ENCODE results near the gene NHLRC4.

Gene NHLRC4

GRCh38 chr16:555528-556473, 11.0 kb upstream of the NHLRC4 start:
- ChIA-PET CTCF (interaction anchor here (1.4 kb wide), 1 partner anchor 17 kb away, joined by 3 read pairs; no protein-coding TSS in a partner anchor), POLR2A (no interaction called here)
- no peaks in the 10 kb centered on the region for H3K9me3 ChIP-seq (ENCODE audit: control extremely low read depth in 1 of 5, control insufficient read depth in 4 of 5, insufficient read depth in 2 of 5, low read depth in 1 of 5, low read length in 4 of 5)
- no peak overlapping the region for H3K4me3 ChIP-seq (ENCODE audit: control insufficient read depth in 1 of 7, extremely low read depth in 1 of 7, insufficient read depth in 4 of 7, low read depth in 2 of 7, low read length in 6 of 7)
- H3K36me3 ChIP-seq (ENCODE audit: control insufficient read depth in 4 of 4, insufficient read depth in 4 of 4, low read length in 3 of 4), result peaks cover 0 to 26% (median 11%) of the 10 kb centered on the region in 4 experiments
- WGBS (ENCODE audit: insufficient coverage), result 96% methylated on average over 28 of the region's 32 CpGs
- peaks cover 0 to 24% (median 3%) of the 10 kb centered on the region in 5 experiments for H3K27me3 ChIP-seq (replicated peaks in 2 of 5; ENCODE audit: control insufficient read depth in 4 of 5, insufficient read depth in 5 of 5, low read length in 4 of 5)
- peaks cover 0 to 25% (median 15%) of the 10 kb centered on the region in 4 experiments for H3K4me1 ChIP-seq (ENCODE audit: control extremely low read depth in 1 of 4, control insufficient read depth in 4 of 4, insufficient read depth in 4 of 4, low read length in 3 of 4)
- no peak for DNase-seq
- H3K27ac ChIP-seq (ENCODE audit: insufficient read depth in 1 of 2, low read depth in 1 of 2, low read length in 2 of 2, poor library complexity in 1 of 2, severe bottlenecking in 2 of 2), result no peak overlapping the region

- no peaks in the 10 kb centered on the region for H3K9me3 ChIP-seq (ENCODE audit: control extremely low read depth in 1 of 5, control insufficient read depth in 4 of 5, insufficient read depth in 2 of 5, low read depth in 1 of 5, low read length in 4 of 5)
- 97% methylated on average over 27 of the region's 32 CpGs for WGBS (ENCODE audit: insufficient coverage)
- ChIA-PET CTCF (interaction anchor here (1.4 kb wide), 1 partner anchor 18 kb away, joined by 3 read pairs; no protein-coding TSS in a partner anchor), POLR2A (no interaction called here)
- peaks cover 0 to 20% (median 9%) of the 10 kb centered on the region in 4 experiments for H3K36me3 ChIP-seq (ENCODE audit: control insufficient read depth in 4 of 4, insufficient read depth in 4 of 4, low read length in 3 of 4)
- peaks cover 0 to 32% (median 5%) of the 10 kb centered on the region in 5 experiments for H3K27me3 ChIP-seq (replicated peaks in 2 of 5; ENCODE audit: control insufficient read depth in 4 of 5, insufficient read depth in 5 of 5, low read length in 4 of 5)
- peaks cover 0 to 25% (median 15%) of the 10 kb centered on the region in 4 experiments for H3K4me1 ChIP-seq (ENCODE audit: control extremely low read depth in 1 of 4, control insufficient read depth in 4 of 4, insufficient read depth in 4 of 4, low read length in 3 of 4)
- no peak for DNase-seq
- H3K4me3 ChIP-seq (ENCODE audit: control insufficient read depth in 1 of 7, extremely low read depth in 1 of 7, insufficient read depth in 4 of 7, low read depth in 2 of 7, low read length in 6 of 7), result no peak overlapping the region
- no peak overlapping the region for H3K27ac ChIP-seq (ENCODE audit: insufficient read depth in 1 of 2, low read depth in 1 of 2, low read length in 2 of 2, poor library complexity in 1 of 2, severe bottlenecking in 2 of 2)
Observed at GRCh38 chr16:556474-557173, 10.2 kb upstream of the NHLRC4 start.

- CTCF ChIA-PET, result interaction anchor here (1.5 kb wide), 1 partner anchor 15 kb away, joined by 6 read pairs; no protein-coding TSS in a partner anchor
- Histone ChIP-seq H3K36me3 (ENCODE audit: control insufficient read depth in 4 of 4, insufficient read depth in 4 of 4, low read length in 3 of 4) (peaks cover 0 to 10% (median 2%) of the 10 kb centered on the region in 4 experiments), H3K9me3 (ENCODE audit: control extremely low read depth in 1 of 5, control insufficient read depth in 4 of 5, insufficient read depth in 2 of 5, low read depth in 1 of 5, low read length in 4 of 5) (no peaks in the 10 kb centered on the region), H3K4me3 (ENCODE audit: control insufficient read depth in 1 of 7, extremely low read depth in 1 of 7, insufficient read depth in 4 of 7, low read depth in 2 of 7, low read length in 6 of 7) (no peak overlapping the region), H3K27ac (ENCODE audit: insufficient read depth in 1 of 2, low read depth in 1 of 2, low read length in 2 of 2, poor library complexity in 1 of 2, severe bottlenecking in 2 of 2) (no peak overlapping the region), H3K27me3 (replicated peaks in 2 of 5; ENCODE audit: control insufficient read depth in 4 of 5, insufficient read depth in 5 of 5, low read length in 4 of 5) (peaks cover 0 to 43% (median 9%) of the 10 kb centered on the region in 5 experiments), H3K4me1 (ENCODE audit: control extremely low read depth in 1 of 4, control insufficient read depth in 4 of 4, insufficient read depth in 4 of 4, low read length in 3 of 4) (peaks cover 0 to 25% (median 15%) of the 10 kb centered on the region in 4 experiments)
- POLR2A ChIA-PET, result interaction anchor here (0.5 to 1.2 kb wide), 2 partner anchors 9 to 14 kb away, joined by 3 to 7 read pairs; no protein-coding TSS in a partner anchor
- WGBS (ENCODE audit: insufficient coverage), result 69% methylated on average over 19 of the region's 23 CpGs
- DNase-seq, result peak in 2 of 3 donors; percentile 74 to 80
Observed at GRCh38 chr16:557463-558297, 9.1 kb upstream of the NHLRC4 start.

GRCh38 chr16:558298-559020, 8.3 kb upstream of the NHLRC4 start:
- peaks cover 0 to 6% (median 1%) of the 10 kb centered on the region in 4 experiments for H3K36me3 ChIP-seq (ENCODE audit: control insufficient read depth in 4 of 4, insufficient read depth in 4 of 4, low read length in 3 of 4)
- H3K27me3 ChIP-seq (replicated peaks in 2 of 5; ENCODE audit: control insufficient read depth in 4 of 5, insufficient read depth in 5 of 5, low read length in 4 of 5), result peaks cover 0 to 44% (median 9%) of the 10 kb centered on the region in 5 experiments
- peaks cover 0 to 25% (median 15%) of the 10 kb centered on the region in 4 experiments for H3K4me1 ChIP-seq (ENCODE audit: control extremely low read depth in 1 of 4, control insufficient read depth in 4 of 4, insufficient read depth in 4 of 4, low read length in 3 of 4)
- no peaks in the 10 kb centered on the region for H3K9me3 ChIP-seq (ENCODE audit: control extremely low read depth in 1 of 5, control insufficient read depth in 4 of 5, insufficient read depth in 2 of 5, low read depth in 1 of 5, low read length in 4 of 5)
- H3K27ac ChIP-seq (ENCODE audit: insufficient read depth in 1 of 2, low read depth in 1 of 2, low read length in 2 of 2, poor library complexity in 1 of 2, severe bottlenecking in 2 of 2), result no peak overlapping the region
- 61% methylated on average over 20 of the region's 22 CpGs for WGBS (ENCODE audit: insufficient coverage)
- ChIA-PET CTCF (interaction anchor here (1.5 kb wide), 1 partner anchor 14 kb away, joined by 6 read pairs; no protein-coding TSS in a partner anchor), POLR2A (interaction anchor here (0.5 to 1.2 kb wide), 2 partner anchors 10 to 13 kb away, joined by 3 to 7 read pairs; no protein-coding TSS in a partner anchor)
- H3K4me3 ChIP-seq (ENCODE audit: control insufficient read depth in 1 of 7, extremely low read depth in 1 of 7, insufficient read depth in 4 of 7, low read depth in 2 of 7, low read length in 6 of 7), result no peak overlapping the region
- DNase-seq, result no peak

- 96% methylated on average over 10 of the region's 15 CpGs for WGBS (ENCODE audit: insufficient coverage)
- H3K27me3 ChIP-seq (replicated peaks in 2 of 5; ENCODE audit: control insufficient read depth in 4 of 5, insufficient read depth in 5 of 5, low read length in 4 of 5), result peaks cover 0 to 44% (median 9%) of the 10 kb centered on the region in 5 experiments
- no peak overlapping the region for H3K27ac ChIP-seq (ENCODE audit: insufficient read depth in 1 of 2, low read depth in 1 of 2, low read length in 2 of 2, poor library complexity in 1 of 2, severe bottlenecking in 2 of 2)
- ChIA-PET CTCF (interaction anchor here (1.5 kb wide), 1 partner anchor 13 kb away, joined by 6 read pairs; no protein-coding TSS in a partner anchor), POLR2A (interaction anchor here (1.2 kb wide), 1 partner anchor 10 kb away, joined by 3 read pairs; no protein-coding TSS in a partner anchor)
- peaks cover 0 to 2% (median 0%) of the 10 kb centered on the region in 4 experiments for H3K36me3 ChIP-seq (ENCODE audit: control insufficient read depth in 4 of 4, insufficient read depth in 4 of 4, low read length in 3 of 4)
- H3K9me3 ChIP-seq (ENCODE audit: control extremely low read depth in 1 of 5, control insufficient read depth in 4 of 5, insufficient read depth in 2 of 5, low read depth in 1 of 5, low read length in 4 of 5), result no peaks in the 10 kb centered on the region
- H3K4me1 ChIP-seq (ENCODE audit: control extremely low read depth in 1 of 4, control insufficient read depth in 4 of 4, insufficient read depth in 4 of 4, low read length in 3 of 4), result peaks cover 0 to 25% (median 15%) of the 10 kb centered on the region in 4 experiments
- DNase-seq, result no peak
- H3K4me3 ChIP-seq (ENCODE audit: control insufficient read depth in 1 of 7, extremely low read depth in 1 of 7, insufficient read depth in 4 of 7, low read depth in 2 of 7, low read length in 6 of 7), result no peak overlapping the region
Observed at GRCh38 chr16:559021-559380, 7.8 kb upstream of the NHLRC4 start.
